Erythroblast (primary cell): ENCODE data around the gene IL1RAPL1.

Experiments used
- GATA1 ChIP-seq: IDR thresholded peaks from 2 replicates; pipeline ENCODE4 v1.6.1; 2011; ENCODE audit warnings: low read depth, mild to moderate bottlenecking, control low read depth, low read length, moderate library complexity
- POLR2A ChIP-seq: IDR thresholded peaks from 2 replicates; pipeline ENCODE4 v1.6.1; 2011; ENCODE audit warnings: mild to moderate bottlenecking, low read length

GRCh38 chrX:28675173-28675572 is 87.9 kb downstream of the IL1RAPL1 start:
- TF ChIP-seq POLR2A, result no peak
- TF ChIP-seq GATA1, result no peak
